GM23338 (cell line): Measurements from ENCODE around the gene FUT7.

Source experiments
- EZH2 ChIP-seq: fragments of 200-600 bp; sonication (generic); IDR thresholded peaks from one replicate; pipeline ENCODE4 v1.8.0; 2017; ENCODE audit warnings: antibody characterized with exemption, mild to moderate bottlenecking, low read depth; ENCODE audit not compliant: unreplicated experiment
- EZH2phosphoT487 ChIP-seq: fragments of 200-600 bp; sonication (generic); IDR thresholded peaks from one replicate; pipeline ENCODE4 v1.8.1; 2018; ENCODE audit warnings: antibody characterized with exemption; ENCODE audit not compliant: unreplicated experiment
- JUNB ChIP-seq: IDR thresholded peaks from one replicate; pipeline ENCODE4 v1.6.1; 2016; ENCODE audit warnings: antibody characterized with exemption; ENCODE audit not compliant: unreplicated experiment
- NANOG ChIP-seq: IDR thresholded peaks from 2 replicates; pipeline ENCODE4 v1.6.1; 2016; ENCODE audit warnings: antibody characterized with exemption, borderline replicate concordance
- POLR2AphosphoS5 ChIP-seq: IDR thresholded peaks from 2 replicates; pipeline ENCODE4 v1.6.1; 2016; ENCODE audit warnings: antibody characterized with exemption, low read depth
- ZNF331 ChIP-seq: fragments of 250-450 bp; sonication (Bioruptor Pico); IDR thresholded peaks from 2 replicates; pipeline ENCODE4 v1.5.0; 2020; ENCODE audit warnings: low read depth, mild to moderate bottlenecking, moderate library complexity
- ZNF462 ChIP-seq: fragments of 250-450 bp; sonication (Bioruptor Pico); IDR thresholded peaks from 2 replicates; pipeline ENCODE4 v1.5.0; 2020; ENCODE audit warnings: mild to moderate bottlenecking, moderate library complexity
- TF ChIP-seq, protein P1 (sequence below), 2 experiments: fragments of 200-600 bp in 1 of 2; sonication (generic) in 1 of 2; conservative IDR thresholded peaks; 2 replicates each; pipeline versions ENCODE4 v1.5.1 to v1.6.1; 2016 to 2017; ENCODE audit warnings: antibody characterized with exemption in 2 of 2, low read depth in 2 of 2, mild to moderate bottlenecking in 2 of 2, moderate library complexity in 1 of 2
- TF ChIP-seq, protein P2 (sequence below): IDR thresholded peaks from one replicate; pipeline ENCODE4 v1.6.1; 2018; ENCODE audit warnings: antibody characterized with exemption; ENCODE audit not compliant: unreplicated experiment

DNA sequence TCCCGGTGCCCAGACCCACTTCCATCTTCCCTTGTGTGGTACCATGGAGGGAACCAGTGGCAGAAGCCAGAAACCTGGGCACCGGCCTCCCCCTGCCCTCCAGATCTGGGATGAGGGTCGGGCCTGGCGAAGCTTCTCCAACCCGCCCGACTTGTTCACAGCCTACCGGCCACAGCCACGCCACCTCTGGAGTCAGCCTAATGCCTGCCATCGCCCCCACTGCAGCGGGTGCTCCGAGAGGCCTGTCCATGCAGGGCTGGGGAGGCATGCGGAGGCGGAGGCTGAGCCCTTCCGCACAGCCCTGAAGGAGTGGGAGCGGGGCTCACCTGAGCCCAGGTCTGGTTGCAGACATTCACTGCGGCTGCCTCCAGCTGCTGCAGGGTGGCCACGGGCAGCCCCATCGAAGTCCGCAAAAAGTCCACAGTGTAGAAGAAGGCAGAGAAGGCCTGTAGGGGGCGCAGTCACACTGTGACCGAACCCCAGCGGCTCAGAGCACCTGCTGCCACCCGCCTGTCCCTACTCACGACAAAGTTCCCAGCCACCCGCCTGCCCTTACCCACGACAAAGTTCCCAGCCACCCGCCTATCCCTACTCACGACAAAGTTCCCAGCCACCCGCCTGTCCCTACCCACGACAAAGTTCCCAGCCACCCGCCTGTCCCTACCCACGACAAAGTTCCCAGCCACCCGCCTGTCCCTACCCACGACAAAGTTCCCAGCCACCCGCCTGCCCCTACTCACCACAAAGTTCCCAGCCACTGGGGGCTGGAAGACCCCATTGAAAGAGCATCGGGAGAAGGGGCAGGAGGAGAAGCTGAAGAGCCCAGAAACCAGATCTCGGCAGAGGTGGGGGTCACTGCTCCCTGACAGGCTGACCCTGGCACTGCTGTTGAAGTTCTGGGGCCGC, 17.9 kb upstream of the FUT7 start:
- TF ChIP-seq EZH2 (no peak), POLR2AphosphoS5 (no peak), JUNB (no peak), ZNF462 (CRISPR knock-in tag) (no peak), EZH2phosphoT487 (no peak), NANOG (no peak), ZNF331 (CRISPR knock-in tag) (no peak)
- TF ChIP-seq, protein P1, sequence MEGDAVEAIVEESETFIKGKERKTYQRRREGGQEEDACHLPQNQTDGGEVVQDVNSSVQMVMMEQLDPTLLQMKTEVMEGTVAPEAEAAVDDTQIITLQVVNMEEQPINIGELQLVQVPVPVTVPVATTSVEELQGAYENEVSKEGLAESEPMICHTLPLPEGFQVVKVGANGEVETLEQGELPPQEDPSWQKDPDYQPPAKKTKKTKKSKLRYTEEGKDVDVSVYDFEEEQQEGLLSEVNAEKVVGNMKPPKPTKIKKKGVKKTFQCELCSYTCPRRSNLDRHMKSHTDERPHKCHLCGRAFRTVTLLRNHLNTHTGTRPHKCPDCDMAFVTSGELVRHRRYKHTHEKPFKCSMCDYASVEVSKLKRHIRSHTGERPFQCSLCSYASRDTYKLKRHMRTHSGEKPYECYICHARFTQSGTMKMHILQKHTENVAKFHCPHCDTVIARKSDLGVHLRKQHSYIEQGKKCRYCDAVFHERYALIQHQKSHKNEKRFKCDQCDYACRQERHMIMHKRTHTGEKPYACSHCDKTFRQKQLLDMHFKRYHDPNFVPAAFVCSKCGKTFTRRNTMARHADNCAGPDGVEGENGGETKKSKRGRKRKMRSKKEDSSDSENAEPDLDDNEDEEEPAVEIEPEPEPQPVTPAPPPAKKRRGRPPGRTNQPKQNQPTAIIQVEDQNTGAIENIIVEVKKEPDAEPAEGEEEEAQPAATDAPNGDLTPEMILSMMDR (conservative IDR thresholded peaks at IDR 0.05; ENCODE audit: low read depth in 2 of 2): peak; percentile 48 to 78
- TF ChIP-seq, protein P2, sequence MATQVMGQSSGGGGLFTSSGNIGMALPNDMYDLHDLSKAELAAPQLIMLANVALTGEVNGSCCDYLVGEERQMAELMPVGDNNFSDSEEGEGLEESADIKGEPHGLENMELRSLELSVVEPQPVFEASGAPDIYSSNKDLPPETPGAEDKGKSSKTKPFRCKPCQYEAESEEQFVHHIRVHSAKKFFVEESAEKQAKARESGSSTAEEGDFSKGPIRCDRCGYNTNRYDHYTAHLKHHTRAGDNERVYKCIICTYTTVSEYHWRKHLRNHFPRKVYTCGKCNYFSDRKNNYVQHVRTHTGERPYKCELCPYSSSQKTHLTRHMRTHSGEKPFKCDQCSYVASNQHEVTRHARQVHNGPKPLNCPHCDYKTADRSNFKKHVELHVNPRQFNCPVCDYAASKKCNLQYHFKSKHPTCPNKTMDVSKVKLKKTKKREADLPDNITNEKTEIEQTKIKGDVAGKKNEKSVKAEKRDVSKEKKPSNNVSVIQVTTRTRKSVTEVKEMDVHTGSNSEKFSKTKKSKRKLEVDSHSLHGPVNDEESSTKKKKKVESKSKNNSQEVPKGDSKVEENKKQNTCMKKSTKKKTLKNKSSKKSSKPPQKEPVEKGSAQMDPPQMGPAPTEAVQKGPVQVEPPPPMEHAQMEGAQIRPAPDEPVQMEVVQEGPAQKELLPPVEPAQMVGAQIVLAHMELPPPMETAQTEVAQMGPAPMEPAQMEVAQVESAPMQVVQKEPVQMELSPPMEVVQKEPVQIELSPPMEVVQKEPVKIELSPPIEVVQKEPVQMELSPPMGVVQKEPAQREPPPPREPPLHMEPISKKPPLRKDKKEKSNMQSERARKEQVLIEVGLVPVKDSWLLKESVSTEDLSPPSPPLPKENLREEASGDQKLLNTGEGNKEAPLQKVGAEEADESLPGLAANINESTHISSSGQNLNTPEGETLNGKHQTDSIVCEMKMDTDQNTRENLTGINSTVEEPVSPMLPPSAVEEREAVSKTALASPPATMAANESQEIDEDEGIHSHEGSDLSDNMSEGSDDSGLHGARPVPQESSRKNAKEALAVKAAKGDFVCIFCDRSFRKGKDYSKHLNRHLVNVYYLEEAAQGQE: no peak
